GM23338 (cell line): ENCODE results near the gene TPSAB1. TPM values are rescaled to one million over a fixed set of nuclear protein-coding genes. Genes with fewer than 3 reads are reported as not detected.

Source experiments
- ATAC-seq: fragments of 200-7000 bp; cut with Tn5 transposase; 3 replicates; pipeline ENCODE4 v1.9.1; 2020
- DNase-seq: peaks from one replicate; pipeline ENCODE4 v3.0.0-alpha.2; 2015; ENCODE audit warnings: low spot score
- H2AFZ ChIP-seq: fragments of 200-600 bp; sonication (generic); 2 replicates; pipeline ENCODE4 v1.8.0; 2016; ENCODE audit warnings: antibody characterized with exemption, mild to moderate bottlenecking, moderate library complexity
- H3F3A ChIP-seq: fragments of 200-600 bp; sonication (generic); replicated peaks from 2 replicates; pipeline ENCODE4 v1.8.0; 2017; ENCODE audit warnings: antibody characterized with exemption, mixed run types, low read depth
- H3K27ac ChIP-seq: fragments of 200-600 bp; sonication (generic); 2 replicates; pipeline ENCODE4 v1.6.1; 2016; ENCODE audit warnings: low read depth
- H3K27me3 ChIP-seq: fragments of 200-600 bp; sonication (generic); 2 replicates; pipeline ENCODE4 v1.8.0; 2016; ENCODE audit warnings: mild to moderate bottlenecking, mixed run types, moderate library complexity; ENCODE audit not compliant: insufficient read depth
- H3K36me3 ChIP-seq: fragments of 200-600 bp; sonication (generic); 2 replicates; pipeline ENCODE4 v1.8.0; 2016; ENCODE audit warnings: mild to moderate bottlenecking; ENCODE audit not compliant: insufficient read depth
- H3K4me1 ChIP-seq: fragments of 200-600 bp; sonication (generic); 2 replicates; pipeline ENCODE4 v1.8.0; 2016; ENCODE audit warnings: mild to moderate bottlenecking, moderate library complexity; ENCODE audit not compliant: insufficient read depth
- H3K4me2 ChIP-seq: fragments of 200-600 bp; sonication (generic); 2 replicates; pipeline ENCODE4 v1.7.1; 2017; ENCODE audit warnings: mixed run types
- H3K4me3 ChIP-seq: fragments of 200-600 bp; sonication (generic); 2 replicates; pipeline ENCODE4 v1.6.1; 2016; ENCODE audit warnings: mixed run types
- H3K79me2 ChIP-seq: fragments of 200-600 bp; sonication (generic); replicated peaks from 2 replicates; pipeline ENCODE4 v1.8.0; 2017; ENCODE audit warnings: mild to moderate bottlenecking; ENCODE audit not compliant: insufficient read depth
- H3K9me2 ChIP-seq: fragments of 200-600 bp; sonication (generic); 2 replicates; pipeline ENCODE4 v1.8.0; 2017; ENCODE audit not compliant: insufficient read depth
- H4K20me1 ChIP-seq: fragments of 200-600 bp; sonication (generic); replicated peaks from 2 replicates; pipeline ENCODE4 v1.8.0; 2017; ENCODE audit warnings: mild to moderate bottlenecking; ENCODE audit not compliant: insufficient read depth
- H3K27ac Mint-ChIP-seq: 2 replicates; pipeline ENCODE4 v1.8.0; 2020; ENCODE audit warnings: inconsistent platforms, mild to moderate bottlenecking, moderate library complexity, mixed read lengths
- H3K27me3 Mint-ChIP-seq: 3 replicates; pipeline ENCODE4 v1.8.0; 2022; ENCODE audit warnings: low read depth, mild to moderate bottlenecking, moderate library complexity, mixed read lengths, inconsistent platforms; ENCODE audit not compliant: insufficient read depth, poor library complexity
- H3K36me3 Mint-ChIP-seq: 3 replicates; pipeline ENCODE4 v1.8.0; 2021; ENCODE audit warnings: low read depth, mild to moderate bottlenecking, inconsistent platforms, moderate library complexity, mixed read lengths
- H3K4me1 Mint-ChIP-seq: 3 replicates; pipeline ENCODE4 v1.8.0; 2020; ENCODE audit warnings: mild to moderate bottlenecking, inconsistent platforms, mixed read lengths
- H3K4me3 Mint-ChIP-seq: 3 replicates; pipeline ENCODE4 v1.8.0; 2021; ENCODE audit warnings: moderate library complexity, mild to moderate bottlenecking, inconsistent platforms, mixed read lengths
- H3K9me3 Mint-ChIP-seq: 3 replicates; pipeline ENCODE4 v1.8.0; 2020; ENCODE audit warnings: moderate library complexity, mild to moderate bottlenecking, inconsistent platforms, mixed read lengths
- CREB1 ChIP-seq: fragments of 250-450 bp; sonication (Bioruptor Pico); IDR thresholded peaks from 2 replicates; pipeline ENCODE4 v1.5.0; 2020; ENCODE audit warnings: low read depth, mild to moderate bottlenecking, moderate library complexity
- ETS1 ChIP-seq: IDR thresholded peaks from 2 replicates; pipeline ENCODE4 v1.6.1; 2016; ENCODE audit warnings: antibody characterized with exemption
- EZH2 ChIP-seq: fragments of 200-600 bp; sonication (generic); IDR thresholded peaks from one replicate; pipeline ENCODE4 v1.8.0; 2017; ENCODE audit warnings: antibody characterized with exemption, mild to moderate bottlenecking, low read depth; ENCODE audit not compliant: unreplicated experiment
- EZH2phosphoT487 ChIP-seq: fragments of 200-600 bp; sonication (generic); IDR thresholded peaks from one replicate; pipeline ENCODE4 v1.8.1; 2018; ENCODE audit warnings: antibody characterized with exemption; ENCODE audit not compliant: unreplicated experiment
- JUNB ChIP-seq: IDR thresholded peaks from one replicate; pipeline ENCODE4 v1.6.1; 2016; ENCODE audit warnings: antibody characterized with exemption; ENCODE audit not compliant: unreplicated experiment
- NANOG ChIP-seq: IDR thresholded peaks from 2 replicates; pipeline ENCODE4 v1.6.1; 2016; ENCODE audit warnings: antibody characterized with exemption, borderline replicate concordance
- POLR2AphosphoS5 ChIP-seq: IDR thresholded peaks from 2 replicates; pipeline ENCODE4 v1.6.1; 2016; ENCODE audit warnings: antibody characterized with exemption, low read depth
- REST ChIP-seq: IDR thresholded peaks from one replicate; pipeline ENCODE4 v1.6.1; 2018; ENCODE audit warnings: antibody characterized with exemption; ENCODE audit not compliant: unreplicated experiment
- STAT1 ChIP-seq: IDR thresholded peaks from one replicate; pipeline ENCODE4 v1.6.1; 2016; ENCODE audit warnings: antibody characterized with exemption; ENCODE audit not compliant: unreplicated experiment
- ZNF114 ChIP-seq: fragments of 250-450 bp; sonication (Bioruptor Pico); IDR thresholded peaks from 2 replicates; pipeline ENCODE4 v1.5.0; 2020; ENCODE audit warnings: mild to moderate bottlenecking, moderate library complexity
- ZNF331 ChIP-seq: fragments of 250-450 bp; sonication (Bioruptor Pico); IDR thresholded peaks from 2 replicates; pipeline ENCODE4 v1.5.0; 2020; ENCODE audit warnings: low read depth, mild to moderate bottlenecking, moderate library complexity
- ZNF462 ChIP-seq: fragments of 250-450 bp; sonication (Bioruptor Pico); IDR thresholded peaks from 2 replicates; pipeline ENCODE4 v1.5.0; 2020; ENCODE audit warnings: mild to moderate bottlenecking, moderate library complexity
- polyA plus RNA-seq: library from polyadenylated mRNA; unstranded; fragments of >200 nt; fragmentation: Nextera tagmentation; extraction: Ambion mirVana; gene quantifications from 2 replicates; pipeline ENCODE4 v1.2.1, GENCODE V29; 2016
- total RNA-seq: library from RNA; depleted of rRNA; stranded (reverse); fragments of >200 nt; shearing (Covaris generic); gene quantifications from 2 replicates; pipeline ENCODE4 v1.2.3, GENCODE V29; 2014
- TF ChIP-seq, protein P1 (sequence below), 2 experiments: fragments of 200-600 bp in 1 of 2; sonication (generic) in 1 of 2; conservative IDR thresholded peaks; 2 replicates each; pipeline versions ENCODE4 v1.5.1 to v1.6.1; 2016 to 2017; ENCODE audit warnings: antibody characterized with exemption in 2 of 2, low read depth in 2 of 2, mild to moderate bottlenecking in 2 of 2, moderate library complexity in 1 of 2

TPSAB1 gene
- total and polyA plus RNA-seq, 2 experiments from 2014 or later = not detected

- no peaks in the 10 kb centered on the region; the same call in 1 of the 2 replicates for H4K20me1 ChIP-seq
- DNase-seq (no peak), ATAC-seq (no peak)
- H3K79me2 ChIP-seq = no peaks in the 10 kb centered on the region
- H2AFZ ChIP-seq = no peak overlapping the region
- H3K4me1 ChIP-seq = no peaks in the 10 kb centered on the region
- no peak overlapping the region for H3K4me3 ChIP-seq
- no peak overlapping the region for H3K4me2 ChIP-seq
- no peaks in the 10 kb centered on the region for H3F3A ChIP-seq
- no peak overlapping the region for H3K4me3 Mint-ChIP-seq
- H3K27me3 Mint-ChIP-seq = peaks cover 5% of the 10 kb centered on the region
- peaks cover 4% of the 10 kb centered on the region; the same call in 2 of the 3 replicates for H3K36me3 Mint-ChIP-seq
- 0 out of 3 replicates have a peak, but pooled peaks cover 3% of the 10 kb centered on the region for H3K9me3 Mint-ChIP-seq
- H3K36me3 ChIP-seq = no peaks in the 10 kb centered on the region
- H3K27me3 ChIP-seq = no peaks in the 10 kb centered on the region
- TF ChIP-seq NANOG = no peak
- TF ChIP-seq ETS1 = no peak
- TF ChIP-seq JUNB = no peak
- TF ChIP-seq, protein P1, sequence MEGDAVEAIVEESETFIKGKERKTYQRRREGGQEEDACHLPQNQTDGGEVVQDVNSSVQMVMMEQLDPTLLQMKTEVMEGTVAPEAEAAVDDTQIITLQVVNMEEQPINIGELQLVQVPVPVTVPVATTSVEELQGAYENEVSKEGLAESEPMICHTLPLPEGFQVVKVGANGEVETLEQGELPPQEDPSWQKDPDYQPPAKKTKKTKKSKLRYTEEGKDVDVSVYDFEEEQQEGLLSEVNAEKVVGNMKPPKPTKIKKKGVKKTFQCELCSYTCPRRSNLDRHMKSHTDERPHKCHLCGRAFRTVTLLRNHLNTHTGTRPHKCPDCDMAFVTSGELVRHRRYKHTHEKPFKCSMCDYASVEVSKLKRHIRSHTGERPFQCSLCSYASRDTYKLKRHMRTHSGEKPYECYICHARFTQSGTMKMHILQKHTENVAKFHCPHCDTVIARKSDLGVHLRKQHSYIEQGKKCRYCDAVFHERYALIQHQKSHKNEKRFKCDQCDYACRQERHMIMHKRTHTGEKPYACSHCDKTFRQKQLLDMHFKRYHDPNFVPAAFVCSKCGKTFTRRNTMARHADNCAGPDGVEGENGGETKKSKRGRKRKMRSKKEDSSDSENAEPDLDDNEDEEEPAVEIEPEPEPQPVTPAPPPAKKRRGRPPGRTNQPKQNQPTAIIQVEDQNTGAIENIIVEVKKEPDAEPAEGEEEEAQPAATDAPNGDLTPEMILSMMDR (conservative IDR thresholded peaks at IDR 0.05; ENCODE audit: low read depth in 2 of 2) = no peak
- TF ChIP-seq REST = no peak
- no peak for TF ChIP-seq EZH2
- no peak for TF ChIP-seq POLR2AphosphoS5
- TF ChIP-seq EZH2phosphoT487 = no peak
- no peak for TF ChIP-seq ZNF462 (CRISPR knock-in tag)
- TF ChIP-seq CREB1 = no peak
- no peak for TF ChIP-seq ZNF114 (CRISPR knock-in tag)
- TF ChIP-seq ZNF331 (CRISPR knock-in tag) = no peak
- no peak for TF ChIP-seq STAT1
- no peak overlapping the region; the same call in 1 of the 2 replicates for H3K27ac Mint-ChIP-seq
- H3K9me2 ChIP-seq = no peaks in the 10 kb centered on the region
- peaks cover 3% of the 10 kb centered on the region; the same call in 1 of the 3 replicates for H3K4me1 Mint-ChIP-seq
- H3K27ac ChIP-seq = no peak overlapping the region
These were observed 43.2 kb upstream of the TPSAB1 start for GRCh38 chr16:1197237-1197866.
